PC-9 (cell line): ENCODE measurements around the gene LTBP4. TPM values are rescaled to one million over a fixed set of nuclear protein-coding genes. Genes with fewer than 3 reads are reported as not detected.

Experiments
- BruUV-seq: library from RNA; stranded (reverse); fragments of 400-500 nt; replicated peaks from 2 replicates; lab custom pipeline; 2021; lab: Mats Ljungman, UMichigan
- CTCF ChIA-PET: fragments of 300-600 bp; sonication (Branson Sonifier 250); formaldehyde crosslinking; loops from one replicate; lab custom pipeline; 2022; ENCODE audit warnings: antibody characterized with exemption; lab: Charles Lee
- POLR2A ChIA-PET: fragments of 300-600 bp; sonication (Branson Sonifier 250); formaldehyde crosslinking; loops from one replicate; lab custom pipeline; 2022; ENCODE audit warnings: antibody characterized with exemption; ENCODE audit not compliant: unreplicated experiment; lab: Charles Lee
- DNase-seq, 2 experiments: peaks; one replicate each; pipeline versions ENCODE4 v3.0.0 to v3.0.0-alpha.2; 2015 to 2022; ENCODE audit warnings: mixed read lengths in 1 of 2
- H2AFZ ChIP-seq: fragments of 200-600 bp; sonication (generic); 2 replicates; pipeline ENCODE4 v1.8.1; 2017; ENCODE audit warnings: antibody characterized with exemption
- H3F3A ChIP-seq: fragments of 200-600 bp; sonication (generic); 2 replicates; pipeline ENCODE4 v1.8.1; 2017; ENCODE audit warnings: antibody characterized with exemption, mild to moderate bottlenecking, low read depth; ENCODE audit not compliant: insufficient read depth
- H3K27ac ChIP-seq: fragments of 200-600 bp; sonication (generic); 2 replicates; pipeline ENCODE4 v1.6.1; 2016; ENCODE audit warnings: mixed run types
- H3K27me3 ChIP-seq: fragments of 200-600 bp; sonication (generic); 2 replicates; pipeline ENCODE4 v1.6.1; 2016; ENCODE audit warnings: low read depth, mixed run types; ENCODE audit not compliant: insufficient read depth
- H3K36me3 ChIP-seq: fragments of 200-600 bp; sonication (generic); 2 replicates; pipeline ENCODE4 v1.6.1; 2016; ENCODE audit warnings: low read depth, mixed run types
- H3K4me1 ChIP-seq: fragments of 200-600 bp; sonication (generic); replicated peaks from 2 replicates; pipeline ENCODE4 v1.6.1; 2016; ENCODE audit warnings: mixed run types; ENCODE audit not compliant: insufficient read depth
- H3K4me2 ChIP-seq: fragments of 200-600 bp; sonication (generic); 2 replicates; pipeline ENCODE4 v1.6.1; 2017; ENCODE audit warnings: mixed run types
- H3K4me3 ChIP-seq: fragments of 200-600 bp; sonication (generic); 2 replicates; pipeline ENCODE4 v1.6.1; 2016; ENCODE audit warnings: mixed run types
- H3K79me2 ChIP-seq: fragments of 200-600 bp; sonication (generic); 2 replicates; pipeline ENCODE4 v1.6.1; 2017; ENCODE audit warnings: low read depth, mixed run types
- H3K9me2 ChIP-seq: fragments of 200-600 bp; sonication (generic); 2 replicates; pipeline ENCODE4 v1.8.1; 2017; ENCODE audit warnings: mild to moderate bottlenecking; ENCODE audit not compliant: insufficient read depth
- H3K9me3 ChIP-seq: fragments of 200-600 bp; sonication (generic); 2 replicates; pipeline ENCODE4 v1.8.1; 2016; ENCODE audit warnings: low read depth; ENCODE audit not compliant: insufficient read depth
- H4K20me1 ChIP-seq: fragments of 200-600 bp; sonication (generic); 2 replicates; pipeline ENCODE4 v1.8.1; 2017; ENCODE audit not compliant: insufficient read depth
- CTCF ChIP-seq: fragments of 200-600 bp; sonication (generic); conservative IDR thresholded peaks from 2 replicates; pipeline ENCODE4 v1.6.1; 2017; ENCODE audit warnings: mixed run types, antibody characterized with exemption, mild to moderate bottlenecking, moderate library complexity
- EZH2 ChIP-seq: fragments of 200-600 bp; sonication (generic); IDR thresholded peaks from 2 replicates; pipeline ENCODE4 v1.8.0; 2017; ENCODE audit warnings: antibody characterized with exemption, low read depth
- intact Hi-C: fragments of 100-400 bp; cut with micrococcal nuclease; formaldehyde crosslinking; loops from one replicate; pipeline ENCODE4 v1.10.0; 2022; ENCODE audit not compliant: unreplicated experiment
- total RNA-seq: library from RNA; stranded (reverse); gene quantifications from 2 replicates; pipeline ENCODE4 v1.2.3, GENCODE V29; 2021

LTBP4 gene
- total RNA-seq, 1 experiment from 2014 or later, result 163 TPM

- H3K9me3 ChIP-seq, result no peaks in the 10 kb centered on the region
- H3K4me3 ChIP-seq, result no peak overlapping the region
- intact Hi-C loops, result no loop called here
- POLR2A ChIA-PET, result interaction anchor here (0.6 kb wide), 2 partner anchors 23 to 62 kb away, joined by 3 to 4 read pairs; no protein-coding TSS in a partner anchor
- CTCF ChIA-PET, result no interaction called here
- H3K4me2 ChIP-seq, result no peak overlapping the region
- TF ChIP-seq CTCF (no peak), EZH2 (no peak)
- H3K79me2 ChIP-seq, result no peaks in the 10 kb centered on the region
- H3K36me3 ChIP-seq, result 0 out of 2 replicates have a peak, but pooled peaks cover 6% of the 10 kb centered on the region
- no peaks in the 10 kb centered on the region for H3K4me1 ChIP-seq
- no peaks in the 10 kb centered on the region; the same call in 1 of the 2 replicates for H3F3A ChIP-seq
- DNase-seq, result no peak
- H3K27ac ChIP-seq, result no peak overlapping the region
- H4K20me1 ChIP-seq, result no peaks in the 10 kb centered on the region
- H3K9me2 ChIP-seq, result no peaks in the 10 kb centered on the region
- H2AFZ ChIP-seq, result no peak overlapping the region
- H3K27me3 ChIP-seq, result no peaks in the 10 kb centered on the region
- no TSS peak for BruUV-seq
Measured at GRCh38 chr19:40673397-40673796, 72.2 kb downstream of the LTBP4 start.

GRCh38 chr19:40674291-40674690, 73.1 kb downstream of the LTBP4 start:
- no peaks in the 10 kb centered on the region for H3F3A ChIP-seq
- H3K4me2 ChIP-seq, result no peak overlapping the region
- no peaks in the 10 kb centered on the region for H3K79me2 ChIP-seq
- 0 out of 2 replicates have a peak, but pooled peaks cover 1% of the 10 kb centered on the region for H3K36me3 ChIP-seq
- TF ChIP-seq CTCF (no peak), EZH2 (no peak)
- H3K27ac ChIP-seq, result no peak overlapping the region
- H3K9me2 ChIP-seq, result no peaks in the 10 kb centered on the region
- no peak overlapping the region for H2AFZ ChIP-seq
- H4K20me1 ChIP-seq, result no peaks in the 10 kb centered on the region
- POLR2A ChIA-PET, result interaction anchor here (0.6 kb wide), 2 partner anchors 24 to 206 kb away, joined by 4 read pairs; no protein-coding TSS in a partner anchor
- no TSS peak for BruUV-seq
- no peaks in the 10 kb centered on the region for H3K4me1 ChIP-seq
- H3K27me3 ChIP-seq, result no peaks in the 10 kb centered on the region
- no peaks in the 10 kb centered on the region for H3K9me3 ChIP-seq
- CTCF ChIA-PET, result no interaction called here
- intact Hi-C loops, result no loop called here
- H3K4me3 ChIP-seq, result no peak overlapping the region
- peak in 1 of 2 experiments; percentile 45 for DNase-seq

GRCh38 chr19:40677156-40677555, 76.0 kb downstream of the LTBP4 start:
- H3K27ac ChIP-seq, result no peak overlapping the region
- 0 out of 2 replicates have a peak, but pooled peaks cover 3% of the 10 kb centered on the region for H3K36me3 ChIP-seq
- H3K9me3 ChIP-seq, result no peaks in the 10 kb centered on the region
- no peaks in the 10 kb centered on the region for H4K20me1 ChIP-seq
- H2AFZ ChIP-seq, result no peak overlapping the region
- H3K4me2 ChIP-seq, result no peak overlapping the region
- no peaks in the 10 kb centered on the region for H3K9me2 ChIP-seq
- CTCF ChIA-PET, result no interaction called here
- H3K79me2 ChIP-seq, result no peaks in the 10 kb centered on the region
- intact Hi-C loops, result no loop called here
- H3F3A ChIP-seq, result no peaks in the 10 kb centered on the region
- no TSS peak for BruUV-seq
- H3K27me3 ChIP-seq, result no peaks in the 10 kb centered on the region
- no peaks in the 10 kb centered on the region for H3K4me1 ChIP-seq
- POLR2A ChIA-PET, result no interaction called here
- TF ChIP-seq CTCF (no peak), EZH2 (no peak)
- no peak overlapping the region for H3K4me3 ChIP-seq
- DNase-seq, result no peak

Other genes starting within 250 kb of the LTBP4 start
- gene HIPK4, start 211.2 kb upstream of the LTBP4 start, total RNA-seq, result 0.37 and 0.38 TPM in 2 replicates
- gene PRX, start 188.0 kb upstream of the LTBP4 start, total RNA-seq, result 6.6 and 9.2 TPM in 2 replicates
- gene SERTAD1, start 175.4 kb upstream of the LTBP4 start, total RNA-seq, result 7.8 and 8.5 TPM in 2 replicates
- gene SERTAD3, start 157.0 kb upstream of the LTBP4 start, total RNA-seq, result 35.9 and 41.4 TPM in 2 replicates
- 204 and 239 TPM in 2 replicates for gene BLVRB, start 135.6 kb upstream of the LTBP4 start, total RNA-seq
- gene SPTBN4, start 134.4 kb upstream of the LTBP4 start, total RNA-seq, result 0.48 and 0.85 TPM in 2 replicates
- 90.1 and 93.7 TPM in 2 replicates for gene SHKBP1, start 24.5 kb upstream of the LTBP4 start, total RNA-seq
- 57.7 and 86.6 TPM in 2 replicates for gene NUMBL, start 89.3 kb downstream of the LTBP4 start, total RNA-seq
- 57.7 and 66.6 TPM in 2 replicates for gene COQ8B, start 115.5 kb downstream of the LTBP4 start, total RNA-seq
- gene ITPKC, start 115.7 kb downstream of the LTBP4 start, total RNA-seq, result 17.6 and 22.1 TPM in 2 replicates
- 35.9 and 39.3 TPM in 2 replicates for gene ACTMAP, start 149.1 kb downstream of the LTBP4 start, total RNA-seq
- gene SNRPA, start 149.8 kb downstream of the LTBP4 start, total RNA-seq, result 119 and 147 TPM in 2 replicates
- 2.5 and 2.7 TPM in 2 replicates for gene MIA, start 174.2 kb downstream of the LTBP4 start, total RNA-seq
- 22.2 and 24.8 TPM in 2 replicates for gene RAB4B, start 176.9 kb downstream of the LTBP4 start, total RNA-seq
- gene EGLN2, start 197.8 kb downstream of the LTBP4 start, total RNA-seq, result 78.4 and 78.5 TPM in 2 replicates
- gene CYP2A6, start 249.1 kb downstream of the LTBP4 start, total RNA-seq, result not detected in 2 replicates